HepG2 (cell line): Measurements from ENCODE around the gene SIDT1. TPM values are rescaled to one million over a fixed set of nuclear protein-coding genes. Genes with fewer than 3 reads are reported as not detected.

Experiments used
- ATAC-seq: fragments of 200-7000 bp; cut with Tn5 transposase; 3 replicates; pipeline ENCODE4 v1.9.1; 2020; ENCODE audit warnings: mild to moderate bottlenecking, moderate library complexity
- BruUV-seq: library from RNA; stranded (reverse); fragments of 400-500 nt; replicated peaks from 2 replicates; lab custom pipeline; 2021; lab: Mats Ljungman, UMichigan
- CTCF ChIA-PET: fragments of 300-600 bp; formaldehyde crosslinking; extraction: SDS; loops from one replicate; lab custom pipeline; 2021; ENCODE audit warnings: low total read pairs, inconsistent platforms, low intra/inter-chr PET ratio; lab: Yijun Ruan, JAX
- POLR2A ChIA-PET: fragments of 350-600 bp; sonication (Branson Sonifier 250); formaldehyde crosslinking; loops from one replicate; lab custom pipeline; 2020; ENCODE audit warnings: antibody characterized with exemption, inconsistent platforms; lab: Yijun Ruan, JAX
- DNase-seq: peaks from one replicate; pipeline ENCODE4 v3.0.0-alpha.2; 2015; ENCODE audit warnings: low spot score
- FAIRE-seq: peaks from 3 replicates; lab custom pipeline; 2011; peaks lifted over from hg19 to GRCh38; lab: Jason Lieb, UNC
- H2AFZ ChIP-seq: one replicate; pipeline ENCODE4 v1.6.1; 2011; ENCODE audit warnings: low read length, inconsistent platforms
- H3K27ac ChIP-seq: fragments of 300-600 bp; 3 replicates; pipeline ENCODE4 v1.8.0; 2011; ENCODE audit warnings: mixed run types, mild to moderate bottlenecking, mixed read lengths, low read length, inconsistent platforms; ENCODE audit not compliant: insufficient read depth; ENCODE audit errors: extremely low read length
- H3K27me3 ChIP-seq, 2 experiments: fragments of 200-600 bp in 1 of 2; 2 replicates in 1 of 2; 3 replicates in 1 of 2; pipeline versions ENCODE4 v1.6.0 to v1.8.0; 2011; ENCODE audit warnings: low read length in 2 of 2, mild to moderate bottlenecking in 2 of 2, moderate library complexity in 2 of 2, inconsistent platforms in 1 of 2; ENCODE audit not compliant: insufficient read depth in 2 of 2, control insufficient read depth in 1 of 2
- H3K36me3 ChIP-seq, 2 experiments: fragments of 200-600 bp in 1 of 2; replicated peaks in 1 of 2; 2 replicates in 1 of 2; 3 replicates in 1 of 2; pipeline versions ENCODE4 v1.5.1 to v1.8.0; 2011; ENCODE audit warnings: low read length in 2 of 2, inconsistent platforms in 1 of 2; ENCODE audit not compliant: insufficient read depth in 2 of 2, control insufficient read depth in 1 of 2
- H3K4me1 ChIP-seq: 2 replicates; pipeline ENCODE4 v1.5.1; 2012; ENCODE audit warnings: low read length, inconsistent platforms; ENCODE audit not compliant: insufficient read depth
- H3K4me2 ChIP-seq: 2 replicates; pipeline ENCODE4 v1.6.0; 2011; ENCODE audit warnings: low read depth, low read length, inconsistent platforms
- H3K4me3 ChIP-seq, 3 experiments: fragments of 200-600 bp in 1 of 3; sonication (generic), shearing (Covaris generic) in 1 of 3; replicated peaks in 1 of 3; 2 replicates each; pipeline ENCODE4 v1.5.1; 2011 to 2016; ENCODE audit warnings: low read length in 3 of 3, inconsistent platforms in 2 of 3, low read depth in 2 of 3, mild to moderate bottlenecking in 2 of 3, control low read depth in 1 of 3, mixed read lengths in 1 of 3; ENCODE audit not compliant: insufficient read depth in 1 of 3
- H3K79me2 ChIP-seq: one replicate; pipeline ENCODE4 v1.6.1; 2011; ENCODE audit warnings: low read length, inconsistent platforms; ENCODE audit not compliant: insufficient read depth
- H3K9ac ChIP-seq: 2 replicates; pipeline ENCODE4 v1.6.0; 2011; ENCODE audit warnings: mild to moderate bottlenecking, low read depth, low read length, inconsistent platforms; ENCODE audit not compliant: insufficient read depth
- H3K9me3 ChIP-seq: 2 replicates; pipeline ENCODE4 v1.5.1; 2012; ENCODE audit warnings: mild to moderate bottlenecking, low read length
- H4K20me1 ChIP-seq: 2 replicates; pipeline ENCODE4 v1.6.0; 2011; ENCODE audit warnings: inconsistent platforms, mild to moderate bottlenecking, low read length, moderate library complexity; ENCODE audit not compliant: insufficient read depth
- AKAP8 ChIP-seq: sonication (generic); formaldehyde crosslinking; IDR thresholded peaks from 2 replicates; pipeline ENCODE4 v1.5.1; 2020; ENCODE audit warnings: mild to moderate bottlenecking, missing genetic modification reagents
- CTCF ChIP-seq: sonication (generic); formaldehyde crosslinking; IDR thresholded peaks from 2 replicates; pipeline ENCODE4 v1.5.0; 2020; ENCODE audit warnings: mild to moderate bottlenecking, missing genetic modification reagents, moderate library complexity
- GABPA ChIP-seq, 2 experiments: IDR thresholded peaks; 2 replicates each; pipeline ENCODE4 v1.6.1; 2011 to 2016; ENCODE audit warnings: low read depth in 2 of 2, low read length in 1 of 2, missing biosample characterization in 1 of 2, missing genetic modification characterization in 1 of 2
- RAD51 ChIP-seq: fragments of 450-650 bp; IDR thresholded peaks from 2 replicates; pipeline ENCODE4 v1.6.1; 2016; ENCODE audit warnings: borderline replicate concordance
- RFX5 ChIP-seq: IDR thresholded peaks from 2 replicates; pipeline ENCODE4 v1.6.1; 2011; ENCODE audit warnings: low read depth, low read length, improper control_type of control experiment
- TAF1 ChIP-seq: sonication (generic); formaldehyde crosslinking; IDR thresholded peaks from 2 replicates; pipeline ENCODE4 v1.4.0; 2020; ENCODE audit warnings: missing genetic modification reagents
- TEF ChIP-seq: sonication (generic); formaldehyde crosslinking; IDR thresholded peaks from 2 replicates; pipeline ENCODE4 v1.5.0; 2020; ENCODE audit warnings: missing genetic modification reagents
- THRA ChIP-seq: sonication (generic); formaldehyde crosslinking; IDR thresholded peaks from 2 replicates; pipeline ENCODE4 v1.4.0; 2020; ENCODE audit warnings: missing genetic modification reagents, borderline replicate concordance
- ZBTB26 ChIP-seq: IDR thresholded peaks from 2 replicates; pipeline ENCODE4 v1.6.1; 2016; ENCODE audit warnings: missing compliant biosample characterization, missing genetic modification reagents, borderline replicate concordance
- ZNF331 ChIP-seq: sonication (generic); formaldehyde crosslinking; IDR thresholded peaks from 2 replicates; pipeline ENCODE4 v1.4.0; 2020; ENCODE audit warnings: missing genetic modification reagents
- ZNF367 ChIP-seq: sonication (generic); formaldehyde crosslinking; IDR thresholded peaks from 2 replicates; pipeline ENCODE4 v1.4.0; 2020; ENCODE audit warnings: missing genetic modification reagents, borderline replicate concordance
- ZNF800 ChIP-seq: sonication (generic); formaldehyde crosslinking; IDR thresholded peaks from 2 replicates; pipeline ENCODE4 v1.4.0; 2020; ENCODE audit warnings: missing genetic modification reagents
- WGBS: methylation state at CpG from one replicate; pipeline ENCODE4 v1.1.6; 2017; ENCODE audit warnings: low lambda C conversion rate; 5-methylcytosine and 5-hydroxymethylcytosine counted together
- in situ Hi-C: cut with HindIII; loops from 2 replicates; pipeline ENCODE4 v1.10.0; 2017; ENCODE audit warnings: low pct_unique_long_range_greater_than_20kb; ENCODE audit not compliant: extremely low pct_ligation_motif_present
- intact Hi-C: fragments of 100-400 bp; cut with micrococcal nuclease; formaldehyde crosslinking; loops from one replicate; pipeline ENCODE4 v1.10.0; 2022; ENCODE audit not compliant: unreplicated experiment
- polyA plus RNA-seq, 8 experiments: library from polyadenylated mRNA; depleted of rRNA in 3 of 8; stranded (reverse) in 7 of 8; unstranded in 1 of 8; fragments of >200 nt; fragmentation: Illumina TruSeq in 4 of 8; extraction: Trizol in 4 of 8; gene quantifications; 2 replicates each; pipeline versions ENCODE4 v1.2.1 to v1.2.3, GENCODE V29; 2011 to 2016; ENCODE audit warnings: low read depth in 4 of 8, missing spikeins in 1 of 8, mixed read lengths in 1 of 8; ENCODE audit not compliant: insufficient read depth in 1 of 8
- total RNA-seq, 5 experiments: library from RNA; depleted of rRNA; stranded (reverse); fragments of >200 nt; fragmentation: Illumina TruSeq; extraction: Trizol; gene quantifications; 2 replicates each; pipeline ENCODE4 v1.2.3, GENCODE V29; 2016; ENCODE audit warnings: low read depth in 1 of 5

Gene SIDT1
- total and polyA plus RNA-seq, 2 of the 13 experiments (the other 11 are each of a cell fraction or from before 2014, with no cell fraction given): 0.07 TPM

GRCh38 chr3:113521981-113522380 is 10.4 kb upstream of the SIDT1 start:
- Histone ChIP-seq H3K4me3 (no peak overlapping the region), H3K4me2 (no peak overlapping the region), H3K79me2 (no peaks in the 10 kb centered on the region), H2AFZ (no peak overlapping the region), H3K9ac (no peak overlapping the region), H3K4me1 (no peaks in the 10 kb centered on the region)
- BruUV-seq: no TSS peak
- CTCF ChIA-PET: no interaction called here
- POLR2A ChIA-PET: no interaction called here
- no peak for FAIRE-seq
- TF ChIP-seq TEF (CRISPR knock-in tag) (no peak), CTCF (CRISPR knock-in tag) (no peak)
- TF ChIP-seq, all 625 proteins: peak for 0
- Histone ChIP-seq H3K9me3 (no peaks in the 10 kb centered on the region), H4K20me1 (no peaks in the 10 kb centered on the region), H3K27me3 (no peaks in the 10 kb centered on the region), H3K27ac (no peak overlapping the region), H3K36me3 (no peaks in the 10 kb centered on the region)
- intact Hi-C loops: no loop called here
- DNase-seq (no peak), ATAC-seq (no peak)
- in situ Hi-C loops: no loop called here

- no peak for FAIRE-seq
- Histone ChIP-seq H4K20me1 (no peaks in the 10 kb centered on the region), H3K79me2 (no peaks in the 10 kb centered on the region), H3K4me3 (no peak overlapping the region), H3K9ac (no peak overlapping the region), H3K9me3 (no peaks in the 10 kb centered on the region), H3K4me1 (no peaks in the 10 kb centered on the region), H3K36me3 (no peaks in the 10 kb centered on the region), H3K27me3 (no peaks in the 10 kb centered on the region), H2AFZ (no peak overlapping the region), H3K4me2 (no peak overlapping the region), H3K27ac (no peak overlapping the region)
- BruUV-seq: no TSS peak
- CTCF ChIA-PET: no interaction called here
- WGBS: 2% methylated on average over 3 of the region's 3 CpGs
- in situ Hi-C loops (no loop called here), intact Hi-C loops (no loop called here)
- POLR2A ChIA-PET: no interaction called here
- no peak for ATAC-seq
- no peak for DNase-seq
- TF ChIP-seq THRA (no peak), ZNF331 (no peak), RFX5 (no peak), ZNF367 (CRISPR knock-in tag) (no peak), GABPA (IDR thresholded peaks at IDR 0.05; ENCODE audit: low read depth, low read length) (no peak), GABPA (CRISPR knock-in tag; IDR thresholded peaks at IDR 0.05; ENCODE audit: low read depth) (no peak), ZBTB26 (CRISPR knock-in tag) (no peak), AKAP8 (no peak), RAD51 (no peak), ZNF800 (no peak), TAF1 (CRISPR knock-in tag) (no peak)
Observed at GRCh38 chr3:113523241-113523640, 9.1 kb upstream of the SIDT1 start.
